AG20443 (cell line): ENCODE measurements around the gene SLC1A3.

Source experiments
- DNase-seq: peaks from one replicate; pipeline ENCODE4 v3.0.0; 2012; ENCODE audit warnings: low spot score, mixed read lengths

The SLC1A3 gene

DNA sequence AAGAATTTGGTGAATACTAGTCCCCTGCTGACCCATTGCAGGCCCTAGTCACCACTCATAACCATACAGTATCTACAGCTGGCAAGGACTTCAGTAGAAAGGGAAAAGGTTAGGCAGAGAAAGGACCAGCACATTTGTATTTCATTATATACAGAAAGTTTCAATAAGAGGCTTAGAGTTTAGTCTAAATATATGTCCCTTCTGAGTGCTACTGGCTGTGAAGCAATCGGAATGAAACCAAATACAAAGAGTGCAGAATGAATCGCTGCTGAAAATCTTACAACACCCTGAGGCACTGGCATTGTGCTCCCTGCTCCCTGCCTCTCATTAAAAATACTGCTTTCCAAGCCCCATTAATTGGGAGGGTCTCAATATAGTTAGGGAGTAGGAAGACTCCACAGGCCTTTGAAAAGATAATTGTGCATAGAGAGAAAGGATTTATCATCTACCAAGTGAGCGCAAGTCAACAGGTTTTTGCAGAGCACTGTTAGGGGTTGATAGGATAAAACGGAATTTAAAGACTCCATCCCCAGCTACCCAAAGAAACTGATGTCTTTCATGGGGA is 110.8 kb downstream of the SLC1A3 start:
- DNase-seq: no peak

DNA sequence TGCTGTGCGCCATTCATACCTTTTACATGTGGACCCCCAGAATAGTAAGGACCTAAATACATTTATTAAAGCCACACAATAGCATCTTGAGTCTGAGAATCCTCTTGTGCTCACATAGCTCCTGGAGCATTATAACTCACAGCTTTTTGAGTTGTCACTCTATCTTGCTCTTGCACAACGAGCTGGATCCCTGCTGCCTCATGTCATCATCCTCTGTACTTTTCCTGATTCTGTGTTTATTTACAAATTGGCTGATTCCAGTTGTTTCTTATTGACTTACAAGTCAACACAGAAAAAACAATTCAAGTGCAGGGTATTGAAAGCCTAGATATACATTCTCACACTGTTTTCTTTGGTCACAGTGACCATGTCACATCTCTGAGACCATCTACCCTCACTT is 112.9 kb downstream of the SLC1A3 start:
- DNase-seq: no peak

DNA sequence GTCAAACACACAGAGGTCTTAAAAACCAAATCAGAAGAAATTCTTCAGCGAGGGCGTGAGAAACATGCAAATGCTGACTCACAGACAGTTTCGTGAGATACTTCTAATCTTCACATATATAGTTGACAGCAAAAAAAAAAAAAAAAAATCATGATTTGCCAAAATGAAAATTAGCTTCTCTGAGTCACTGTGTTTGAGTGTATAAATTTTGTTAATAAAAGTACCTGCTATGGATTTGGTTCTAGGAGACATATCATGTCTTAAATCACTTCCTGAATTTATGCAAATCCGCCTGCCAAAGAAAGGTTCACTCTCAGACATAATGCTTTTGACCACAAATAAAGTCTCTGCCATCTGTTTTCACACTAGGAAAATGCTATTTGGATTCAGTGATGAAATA is 114.3 kb downstream of the SLC1A3 start:
- DNase-seq: no peak

DNA sequence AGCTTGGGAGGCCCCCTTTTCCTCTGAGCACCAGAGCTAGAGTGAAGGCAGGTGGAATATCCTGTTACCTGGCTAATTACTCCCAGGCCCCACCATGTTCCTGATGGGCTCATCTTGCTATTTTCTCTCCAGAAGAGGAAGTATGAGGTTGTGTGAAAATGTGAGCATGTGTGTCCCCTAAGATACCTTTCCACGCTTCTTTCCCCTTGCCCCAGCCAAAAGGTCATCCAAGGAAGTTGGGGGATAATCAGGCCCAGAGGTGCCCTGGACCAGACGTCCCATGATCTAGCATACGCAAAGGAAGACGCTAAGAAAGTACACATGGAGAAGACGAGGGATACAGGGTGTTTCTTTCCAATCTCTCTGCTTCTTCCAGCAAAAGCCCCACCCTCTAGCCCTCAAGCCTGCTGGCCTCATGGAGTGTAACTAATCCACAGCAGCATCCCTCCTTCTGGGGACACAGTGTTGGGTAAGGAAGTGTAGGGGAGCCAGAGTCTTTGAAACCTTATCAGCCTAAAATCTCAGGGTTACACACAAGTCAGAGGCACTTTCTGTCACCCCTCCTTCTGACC is 115.3 kb downstream of the SLC1A3 start:
- DNase-seq: no peak

DNA sequence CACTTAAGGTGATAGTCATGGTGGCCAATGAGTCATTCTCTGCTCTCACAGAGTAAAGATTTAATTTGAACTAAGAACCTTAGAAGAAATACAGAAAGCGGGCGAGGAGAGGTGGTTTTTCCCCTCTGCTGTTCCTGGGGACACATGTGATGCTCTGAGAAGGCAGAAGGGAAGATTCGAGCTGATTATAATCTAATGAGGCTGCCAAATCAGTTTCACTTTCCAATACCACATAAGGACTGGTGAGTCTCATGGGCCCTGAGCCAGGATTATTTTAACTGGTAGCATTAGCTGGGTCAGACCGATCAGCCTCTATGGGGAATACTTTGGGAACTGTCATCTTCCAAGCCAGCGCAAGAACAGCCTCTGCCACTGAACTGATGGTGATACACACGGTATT is 116.5 kb downstream of the SLC1A3 start:
- no peak for DNase-seq

DNA sequence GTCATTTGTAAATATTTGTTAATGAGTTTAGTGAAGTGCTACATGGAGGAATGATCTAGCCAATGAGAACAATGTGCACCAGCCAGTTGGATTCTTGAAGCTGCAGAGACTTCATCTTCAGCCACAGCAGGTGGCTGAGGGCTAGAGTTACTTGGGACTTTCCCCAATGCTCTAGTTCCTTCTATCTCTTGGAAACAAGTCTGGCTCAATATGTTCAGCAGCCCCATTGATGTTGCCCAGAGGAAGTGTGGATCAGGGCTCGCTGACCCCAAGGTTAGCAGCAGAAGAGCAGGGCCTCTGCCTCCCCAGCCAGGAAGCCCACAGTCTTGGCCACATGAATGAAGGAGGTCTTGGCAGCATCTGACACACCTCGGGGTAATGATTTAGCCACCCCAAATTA is 117.5 kb downstream of the SLC1A3 start:
- no peak for DNase-seq

DNA sequence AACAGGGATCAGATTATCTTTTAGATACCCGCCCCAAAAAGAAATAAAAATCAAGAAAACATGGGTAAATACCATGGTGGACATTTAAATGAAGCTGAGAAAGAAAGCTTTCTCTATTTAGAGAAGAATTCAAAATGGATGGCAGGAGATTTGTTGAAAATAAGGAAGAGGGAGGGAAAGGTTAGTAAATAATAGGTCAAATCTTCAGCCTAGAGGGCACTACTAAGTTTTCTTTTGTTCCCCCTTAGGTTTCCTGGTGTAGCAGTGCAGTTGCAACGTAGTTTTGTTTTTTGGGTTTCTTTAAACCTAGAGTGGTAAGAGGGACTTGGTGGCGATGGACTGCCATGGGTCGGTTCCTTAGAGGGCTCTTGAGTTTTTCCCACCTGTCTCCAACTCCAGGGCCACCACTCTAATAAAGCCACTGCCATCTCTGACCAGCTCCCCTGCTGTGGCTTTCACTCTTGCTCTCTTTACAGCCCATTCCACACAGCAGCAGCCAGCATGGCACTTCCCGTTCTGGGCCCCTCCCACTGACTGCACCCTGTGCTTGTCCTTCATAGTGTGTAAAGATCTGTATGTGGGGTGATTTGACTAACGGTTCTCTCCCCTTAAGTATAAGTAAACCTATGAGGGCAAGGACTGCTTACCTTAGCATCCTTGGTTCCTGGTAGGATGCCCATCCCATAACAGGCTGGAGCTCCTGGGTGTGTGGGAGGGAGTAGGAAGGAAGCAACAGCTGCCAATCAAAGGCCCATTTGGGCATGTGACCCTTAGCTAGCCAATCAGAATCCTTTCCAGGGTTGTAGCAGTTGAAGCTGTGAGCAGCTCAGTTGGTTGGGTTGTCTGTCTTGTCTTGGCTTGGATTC is 118.3 kb downstream of the SLC1A3 start:
- DNase-seq: no peak

DNA sequence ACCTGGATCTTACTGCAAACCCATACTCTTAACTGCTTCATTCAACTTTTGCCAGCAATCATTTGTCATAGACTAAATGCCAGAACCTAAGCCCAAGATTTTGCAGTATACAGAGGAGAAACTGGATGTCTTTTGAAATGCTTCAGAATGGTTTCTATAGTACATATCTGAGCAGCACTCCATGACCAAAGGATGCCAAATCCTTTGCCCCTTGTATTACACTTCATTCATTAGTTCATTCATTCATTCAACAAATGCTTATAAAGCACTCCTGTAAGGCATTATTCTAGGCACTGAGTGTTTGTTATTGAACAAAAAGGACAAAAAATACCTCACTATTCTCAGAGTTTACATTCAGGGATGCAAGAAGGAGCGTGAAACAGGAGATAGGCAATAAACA is 119.9 kb downstream of the SLC1A3 start:
- DNase-seq: no peak

DNA sequence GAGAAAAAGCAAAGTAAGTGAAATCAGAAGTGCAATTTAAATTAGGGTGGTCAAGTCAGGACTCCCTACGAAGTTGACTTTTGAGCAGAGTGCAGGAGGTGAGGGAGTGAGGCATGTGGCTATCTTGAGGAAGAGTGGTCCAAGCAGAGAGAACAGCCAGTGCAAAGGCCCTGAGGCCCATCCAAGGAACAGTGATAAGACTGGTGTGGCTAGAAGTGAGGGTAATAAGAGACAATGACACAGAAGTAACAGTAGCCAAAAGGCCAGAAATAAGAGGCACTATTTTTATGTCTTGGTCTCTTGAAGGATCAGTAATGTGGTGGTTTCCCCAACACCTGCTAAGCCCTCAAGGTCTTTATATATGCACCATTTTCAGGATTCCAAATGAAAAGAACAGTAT is 120.4 kb downstream of the SLC1A3 start:
- DNase-seq: no peak

DNA sequence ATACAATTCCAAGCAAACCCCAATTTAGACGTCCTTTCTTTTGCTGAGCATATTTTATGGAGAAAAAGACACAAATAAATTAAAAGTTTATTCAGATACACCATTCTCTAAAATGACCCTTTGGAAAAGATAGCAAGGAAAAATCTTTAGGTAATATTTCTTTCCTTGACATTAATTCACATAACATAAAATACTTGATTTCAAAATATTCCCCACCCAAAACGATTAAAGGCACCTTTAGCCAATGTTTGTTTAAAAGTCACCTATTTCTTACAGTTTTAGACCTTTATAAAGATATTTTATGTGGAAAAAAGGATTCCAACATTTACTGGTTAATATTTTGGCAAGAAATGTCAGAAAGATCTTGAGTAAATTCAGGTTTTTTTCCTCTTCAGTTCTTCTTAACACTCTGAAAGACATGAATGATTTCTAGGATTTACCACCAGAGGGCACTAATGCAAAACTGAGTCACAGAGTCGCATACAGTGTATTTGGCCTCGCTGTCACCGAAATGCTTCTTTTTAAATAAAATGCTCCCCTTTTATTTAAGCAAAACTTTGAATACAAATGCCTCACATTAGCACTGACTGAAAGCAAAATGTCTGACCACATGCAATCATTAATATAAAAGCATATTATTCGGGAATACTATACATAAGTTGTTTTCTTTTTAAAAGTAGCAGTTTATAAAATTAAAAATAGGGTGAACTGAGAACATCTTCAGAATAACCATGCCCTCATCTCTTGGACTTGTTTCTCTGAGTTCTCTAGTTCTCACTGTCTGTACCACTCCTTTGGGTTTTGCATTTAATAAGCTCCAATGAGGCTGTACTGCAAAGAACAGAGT is 122.5 kb downstream of the SLC1A3 start:
- peak; percentile 70 for DNase-seq

DNA sequence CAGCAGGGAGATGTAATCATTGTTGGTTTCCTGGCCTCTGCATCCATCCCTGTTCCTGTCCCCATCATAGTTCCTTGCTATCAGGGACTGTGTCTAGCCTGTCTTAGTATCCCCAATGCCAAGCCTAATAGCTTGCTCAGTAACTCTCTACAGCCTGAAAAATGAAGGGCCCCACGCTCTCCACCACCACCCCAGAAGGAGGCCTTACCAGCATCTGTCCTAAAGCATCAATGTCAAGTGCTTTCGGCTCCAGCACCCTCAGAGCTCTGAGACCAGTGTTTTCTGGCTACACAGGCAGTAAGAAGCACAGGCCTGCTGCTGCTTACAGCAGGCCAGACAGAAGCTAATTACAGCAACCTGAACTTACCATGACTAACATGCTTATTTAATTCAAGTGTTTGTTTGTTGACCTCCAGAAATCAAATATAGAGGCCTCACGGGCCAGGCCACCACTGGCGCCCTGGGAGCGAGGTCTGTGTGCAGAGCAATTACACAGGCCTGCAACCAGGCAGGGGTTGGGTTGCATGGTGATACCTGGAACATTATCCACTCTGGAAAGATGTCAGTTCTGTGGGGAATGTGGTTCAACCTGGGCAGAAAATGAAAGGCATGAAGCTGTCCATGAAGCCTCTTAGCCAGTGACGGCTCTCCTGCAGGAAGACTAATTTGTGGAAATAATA is 124.3 kb downstream of the SLC1A3 start:
- no peak for DNase-seq

DNA sequence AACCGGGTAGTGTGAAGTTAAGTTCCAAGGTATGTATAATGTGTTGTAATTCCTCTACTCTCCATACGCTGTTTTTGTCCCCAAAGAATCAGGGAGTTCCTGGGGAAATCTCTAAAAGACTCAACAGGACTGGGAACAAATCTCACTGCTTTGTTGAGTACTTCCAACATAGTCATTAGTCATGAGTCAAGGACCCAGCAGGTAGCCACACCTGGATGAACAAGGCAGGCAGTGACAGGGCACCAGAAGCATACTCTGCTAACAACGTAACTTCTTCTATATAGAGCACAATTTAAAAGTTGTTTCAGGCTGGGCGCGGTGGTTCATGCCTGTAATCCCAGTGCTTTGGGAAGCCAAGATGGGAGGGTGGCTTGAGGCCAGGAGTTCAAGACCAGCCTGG is 126.8 kb downstream of the SLC1A3 start:
- no peak for DNase-seq

DNA sequence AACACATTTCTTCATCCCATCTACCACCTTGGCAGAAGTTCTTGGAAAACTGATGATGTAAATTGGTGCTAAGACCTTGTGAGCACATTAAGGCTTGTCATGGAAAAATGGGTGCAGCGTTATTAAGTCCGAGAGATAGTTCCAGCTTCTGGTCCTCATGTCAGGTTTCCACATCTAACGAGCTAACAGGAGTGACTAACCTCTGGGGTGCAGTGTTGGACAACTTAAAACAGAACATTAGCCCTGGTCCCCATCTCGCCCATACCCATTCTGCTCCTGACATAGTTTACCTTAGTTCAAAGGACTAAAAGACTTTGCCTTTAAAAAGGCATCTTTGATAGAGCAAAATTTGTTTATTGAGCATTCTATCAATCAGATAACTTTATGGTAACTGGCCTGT is 128.0 kb downstream of the SLC1A3 start:
- DNase-seq: peak; percentile 35

DNA sequence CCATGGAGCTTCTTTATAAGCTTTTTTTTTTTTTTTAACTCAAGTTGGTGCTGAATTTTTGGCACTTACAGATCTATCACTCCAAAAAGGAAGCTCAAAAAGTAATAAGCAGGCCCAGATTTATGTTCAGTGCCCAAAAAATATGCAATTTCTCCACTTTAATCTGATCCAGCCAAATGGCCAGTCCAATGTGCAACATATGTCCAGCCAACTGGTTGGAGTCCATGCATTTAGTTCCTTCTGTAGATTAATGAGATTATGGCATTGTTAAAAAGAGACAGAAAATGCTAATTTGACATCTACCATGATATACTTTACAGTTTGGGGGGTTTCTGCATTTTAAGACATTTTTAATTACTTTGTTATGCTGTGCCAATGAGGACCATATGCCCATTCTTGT is 129.5 kb downstream of the SLC1A3 start:
- DNase-seq: no peak
